ENCODE measurements around the gene SLC22A13.

DNA sequence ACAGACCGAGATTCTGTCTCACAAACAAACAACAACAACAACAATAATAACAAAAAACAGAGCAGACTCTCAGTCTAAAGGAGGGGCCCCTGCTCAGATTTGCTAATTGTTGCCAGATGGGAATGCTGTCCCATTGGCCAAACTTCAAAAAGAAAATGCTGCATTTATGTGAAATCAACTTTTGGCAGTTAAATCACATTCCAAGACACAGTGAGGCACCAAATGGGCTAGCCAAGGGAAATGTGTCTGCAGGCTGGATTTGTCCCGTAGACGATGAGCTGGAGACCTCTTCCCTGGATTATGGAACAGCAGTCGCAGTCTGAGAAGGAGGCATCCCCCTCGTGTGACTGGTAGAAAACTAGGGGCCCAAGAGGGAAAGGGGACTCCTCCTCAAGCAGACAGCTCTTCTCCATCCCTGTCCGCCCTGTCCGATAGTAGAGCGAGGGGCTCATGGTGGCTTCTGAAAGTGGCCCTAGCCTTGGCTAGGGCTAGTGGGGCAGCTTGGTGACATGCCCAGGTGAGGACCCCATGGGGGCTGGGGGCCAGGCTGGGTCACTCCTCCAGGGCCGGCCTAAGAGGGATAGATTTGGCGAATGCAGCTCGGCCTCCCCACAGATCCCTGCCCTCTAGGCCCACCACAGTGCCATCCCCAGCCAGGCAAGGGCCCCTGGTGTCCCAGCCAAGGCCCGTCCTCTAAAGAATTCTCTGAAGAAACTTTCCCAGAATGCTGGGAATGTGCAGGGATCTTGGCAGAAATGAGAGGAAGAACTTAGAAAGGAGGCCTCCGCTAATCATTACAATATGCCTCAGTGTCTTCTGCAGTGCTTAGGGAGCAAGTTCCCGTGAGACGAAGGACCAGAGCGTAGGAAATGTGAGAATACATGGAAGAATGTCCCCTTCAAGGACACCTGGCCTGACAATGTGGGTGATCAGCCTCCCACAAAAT lies 18.5 kb downstream of the SLC22A13 start:
- TF ChIP-seq, protein P1, sequence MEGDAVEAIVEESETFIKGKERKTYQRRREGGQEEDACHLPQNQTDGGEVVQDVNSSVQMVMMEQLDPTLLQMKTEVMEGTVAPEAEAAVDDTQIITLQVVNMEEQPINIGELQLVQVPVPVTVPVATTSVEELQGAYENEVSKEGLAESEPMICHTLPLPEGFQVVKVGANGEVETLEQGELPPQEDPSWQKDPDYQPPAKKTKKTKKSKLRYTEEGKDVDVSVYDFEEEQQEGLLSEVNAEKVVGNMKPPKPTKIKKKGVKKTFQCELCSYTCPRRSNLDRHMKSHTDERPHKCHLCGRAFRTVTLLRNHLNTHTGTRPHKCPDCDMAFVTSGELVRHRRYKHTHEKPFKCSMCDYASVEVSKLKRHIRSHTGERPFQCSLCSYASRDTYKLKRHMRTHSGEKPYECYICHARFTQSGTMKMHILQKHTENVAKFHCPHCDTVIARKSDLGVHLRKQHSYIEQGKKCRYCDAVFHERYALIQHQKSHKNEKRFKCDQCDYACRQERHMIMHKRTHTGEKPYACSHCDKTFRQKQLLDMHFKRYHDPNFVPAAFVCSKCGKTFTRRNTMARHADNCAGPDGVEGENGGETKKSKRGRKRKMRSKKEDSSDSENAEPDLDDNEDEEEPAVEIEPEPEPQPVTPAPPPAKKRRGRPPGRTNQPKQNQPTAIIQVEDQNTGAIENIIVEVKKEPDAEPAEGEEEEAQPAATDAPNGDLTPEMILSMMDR (IDR thresholded peaks at IDR 0.05) = no peak
- no peak for TF ChIP-seq POLR2A (IDR thresholded peaks at IDR 0.05)

All from esophagus squamous epithelium (tissue), 4 donors.